Lower lobe of right lung (tissue), 2 donors: ENCODE results near the gene RIMKLB. TPM values are rescaled to one million over a fixed set of nuclear protein-coding genes. Genes with fewer than 3 reads are reported as not detected.
"Not testable (repeated sequence)": the region's sequence is repeated elsewhere in the genome, so short reads cannot be mapped to it uniquely, and the experiment has no call there.

Experiments
- ATAC-seq, 2 donors: fragments of 200-7000 bp; cut with Tn5 transposase; one replicate each; pipeline ENCODE4 v1.9.1; 2020 to 2022; ENCODE audit warnings: mild to moderate bottlenecking in 2 of 2, moderate library complexity in 2 of 2
- DNase-seq: peaks from one replicate; pipeline ENCODE4 v3.0.0-alpha.2; 2020
- H3K27ac ChIP-seq: fragments of 200-600 bp; one replicate; pipeline ENCODE4 v1.8.0; 2022
- H3K27me3 ChIP-seq: fragments of 200-600 bp; one replicate; pipeline ENCODE4 v1.8.0; 2022; ENCODE audit warnings: low read depth
- H3K36me3 ChIP-seq: fragments of 200-600 bp; one replicate; pipeline ENCODE4 v1.8.0; 2022; ENCODE audit warnings: mild to moderate bottlenecking
- H3K4me1 ChIP-seq: fragments of 200-600 bp; one replicate; pipeline ENCODE4 v1.8.0; 2022
- H3K4me3 ChIP-seq: fragments of 200-600 bp; one replicate; pipeline ENCODE4 v1.8.0; 2022; ENCODE audit warnings: mild to moderate bottlenecking
- H3K9me3 ChIP-seq: fragments of 200-600 bp; one replicate; pipeline ENCODE4 v1.8.0; 2022
- intact Hi-C: fragments of 100-400 bp; cut with DNase I; formaldehyde crosslinking; loops from one replicate; pipeline ENCODE4 v1.11.0; 2022
- total RNA-seq: library from RNA; stranded (reverse); fragmentation: NEBNext Ultra II Directional; extraction: Animal tissue kit (Norgen Biotek cat#: 25700); gene quantifications from one replicate; pipeline ENCODE4 v1.2.1, GENCODE V29; 2021
- TF ChIP-seq, protein P1 (sequence below): fragments of 200-600 bp; IDR thresholded peaks from one replicate; pipeline ENCODE4 v1.8.0; 2022; ENCODE audit warnings: antibody characterized with exemption, mild to moderate bottlenecking
- donor health status: DM: no; HTN: yes; CAD: no; lungs with severe emphysema.

RIMKLB gene
- total RNA-seq, 1 donor from 2014 or later: 30.5 TPM

DNA sequence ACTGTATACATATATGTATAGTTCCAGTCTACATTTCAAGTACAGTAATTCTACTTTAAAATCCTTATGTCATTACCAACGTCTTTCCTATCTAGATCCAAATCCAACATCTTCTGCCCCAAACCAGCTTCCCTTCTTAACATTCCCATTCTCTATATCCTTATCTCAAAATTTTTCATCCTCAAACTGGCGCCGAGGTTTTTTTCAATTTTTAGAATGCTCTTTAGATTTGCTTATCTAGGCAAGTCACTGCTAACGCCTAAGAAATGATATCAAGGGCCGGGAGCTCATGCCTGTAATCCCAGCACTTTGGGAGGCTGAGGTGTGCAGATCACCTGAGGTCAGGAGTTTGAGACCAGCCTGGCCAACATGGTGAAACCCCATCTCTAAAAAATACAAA, 48.3 kb downstream of the RIMKLB start:
- TF ChIP-seq, protein P1, sequence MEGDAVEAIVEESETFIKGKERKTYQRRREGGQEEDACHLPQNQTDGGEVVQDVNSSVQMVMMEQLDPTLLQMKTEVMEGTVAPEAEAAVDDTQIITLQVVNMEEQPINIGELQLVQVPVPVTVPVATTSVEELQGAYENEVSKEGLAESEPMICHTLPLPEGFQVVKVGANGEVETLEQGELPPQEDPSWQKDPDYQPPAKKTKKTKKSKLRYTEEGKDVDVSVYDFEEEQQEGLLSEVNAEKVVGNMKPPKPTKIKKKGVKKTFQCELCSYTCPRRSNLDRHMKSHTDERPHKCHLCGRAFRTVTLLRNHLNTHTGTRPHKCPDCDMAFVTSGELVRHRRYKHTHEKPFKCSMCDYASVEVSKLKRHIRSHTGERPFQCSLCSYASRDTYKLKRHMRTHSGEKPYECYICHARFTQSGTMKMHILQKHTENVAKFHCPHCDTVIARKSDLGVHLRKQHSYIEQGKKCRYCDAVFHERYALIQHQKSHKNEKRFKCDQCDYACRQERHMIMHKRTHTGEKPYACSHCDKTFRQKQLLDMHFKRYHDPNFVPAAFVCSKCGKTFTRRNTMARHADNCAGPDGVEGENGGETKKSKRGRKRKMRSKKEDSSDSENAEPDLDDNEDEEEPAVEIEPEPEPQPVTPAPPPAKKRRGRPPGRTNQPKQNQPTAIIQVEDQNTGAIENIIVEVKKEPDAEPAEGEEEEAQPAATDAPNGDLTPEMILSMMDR: no peak
- Histone ChIP-seq H3K4me3 (no peak overlapping the region), H3K36me3 (peaks cover 14% of the 10 kb centered on the region), H3K4me1 (no peaks in the 10 kb centered on the region), H3K27me3 (no peaks in the 10 kb centered on the region), H3K27ac (no peak overlapping the region), H3K9me3 (no peaks in the 10 kb centered on the region)
- intact Hi-C loops: no loop called here
- ATAC-seq (no peak), DNase-seq (no peak)

- intact Hi-C loops, H3K4me3 ChIP-seq, DNase-seq, H3K9me3 ChIP-seq, ATAC-seq, H3K27ac ChIP-seq, H3K4me1 ChIP-seq, H3K27me3 ChIP-seq: not testable (repeated sequence)
- peaks cover 14% of the 10 kb centered on the region for H3K36me3 ChIP-seq
Measured at GRCh38 chr12:8760076-8760475, 62.3 kb downstream of the RIMKLB start.

DNA sequence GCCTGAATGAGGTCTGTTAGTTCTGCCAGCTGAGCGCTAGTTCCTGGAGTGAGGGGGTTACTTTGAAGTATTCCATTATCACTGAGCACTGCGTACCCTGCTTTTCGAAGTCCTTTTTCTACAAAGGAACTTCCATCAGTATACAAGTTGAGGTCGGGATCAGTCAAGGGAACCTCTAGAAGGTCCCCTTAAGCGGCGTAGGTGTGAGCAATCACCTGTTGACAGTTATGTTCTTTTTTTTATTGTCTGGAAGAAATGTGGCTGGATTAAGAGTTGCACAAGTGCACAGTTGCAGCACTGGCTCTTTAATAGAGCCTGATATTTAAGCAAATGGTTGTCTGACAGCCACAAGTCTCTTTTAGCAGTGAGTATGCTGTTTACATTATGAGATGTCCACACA, 64.9 kb downstream of the RIMKLB start:
- H3K4me1 ChIP-seq, ATAC-seq, DNase-seq, intact Hi-C loops, H3K36me3 ChIP-seq, H3K4me3 ChIP-seq, H3K27me3 ChIP-seq, H3K27ac ChIP-seq, H3K9me3 ChIP-seq: not testable (repeated sequence)

DNA sequence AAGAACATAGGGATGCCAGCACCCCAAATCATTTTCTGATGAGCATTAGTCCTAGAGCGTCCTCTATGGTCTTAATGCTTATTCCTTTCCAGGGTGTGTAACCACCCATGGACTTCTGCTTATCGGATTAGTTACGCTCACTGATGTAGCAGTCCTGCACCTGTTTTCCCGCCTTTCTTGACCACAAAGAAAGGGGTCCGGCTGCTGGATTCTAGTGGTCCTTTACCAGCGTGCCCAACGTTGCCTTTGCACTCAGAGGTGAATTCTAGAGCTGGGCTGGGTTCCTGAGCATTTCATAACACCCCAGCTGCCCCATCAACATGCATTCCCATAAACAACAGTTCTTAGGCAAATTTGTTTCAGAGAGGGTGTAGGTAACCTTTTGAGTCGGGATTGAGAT, 68.3 kb downstream of the RIMKLB start:
- H3K36me3 ChIP-seq, H3K27me3 ChIP-seq, H3K9me3 ChIP-seq, H3K4me3 ChIP-seq, H3K27ac ChIP-seq, H3K4me1 ChIP-seq, DNase-seq, intact Hi-C loops, ATAC-seq: not testable (repeated sequence)

DNA sequence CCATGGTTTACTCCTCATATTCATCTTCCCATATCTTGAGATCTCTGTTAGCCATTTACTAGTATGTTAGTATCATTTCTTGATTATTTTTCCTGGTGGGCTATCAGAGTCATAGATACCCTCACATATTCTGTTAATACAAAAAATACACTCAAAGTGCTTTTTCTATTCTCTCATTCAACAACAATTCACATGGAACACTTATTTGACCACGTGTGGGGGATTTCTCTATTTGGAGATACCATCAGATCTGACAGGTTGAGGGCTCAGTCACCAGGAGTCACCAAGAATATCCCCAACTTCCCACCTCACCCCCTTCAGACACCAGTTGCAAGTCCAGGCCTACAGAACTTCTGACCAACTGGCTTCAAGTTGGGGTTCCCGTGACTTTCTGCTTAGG, 72.7 kb downstream of the RIMKLB start:
- no peak overlapping the region for H3K4me3 ChIP-seq
- no peak for DNase-seq
- H3K27ac ChIP-seq: no peak overlapping the region
- TF ChIP-seq, protein P1: no peak
- no peaks in the 10 kb centered on the region for H3K4me1 ChIP-seq
- H3K36me3 ChIP-seq: peaks cover 31% of the 10 kb centered on the region
- ATAC-seq: no peak
- intact Hi-C loops: no loop called here
- H3K9me3 ChIP-seq: no peaks in the 10 kb centered on the region
- no peaks in the 10 kb centered on the region for H3K27me3 ChIP-seq

GRCh38 chr12:8771072-8771471, 73.3 kb downstream of the RIMKLB start:
- intact Hi-C loops: no loop called here
- Histone ChIP-seq H3K27me3 (no peaks in the 10 kb centered on the region), H3K36me3 (peaks cover 36% of the 10 kb centered on the region), H3K4me1 (no peaks in the 10 kb centered on the region), H3K27ac (no peak overlapping the region), H3K9me3 (no peaks in the 10 kb centered on the region), H3K4me3 (no peak overlapping the region)
- TF ChIP-seq, protein P1: no peak
- ATAC-seq (peak in 1 of 2 donors; percentile 25), DNase-seq (no peak)

DNA sequence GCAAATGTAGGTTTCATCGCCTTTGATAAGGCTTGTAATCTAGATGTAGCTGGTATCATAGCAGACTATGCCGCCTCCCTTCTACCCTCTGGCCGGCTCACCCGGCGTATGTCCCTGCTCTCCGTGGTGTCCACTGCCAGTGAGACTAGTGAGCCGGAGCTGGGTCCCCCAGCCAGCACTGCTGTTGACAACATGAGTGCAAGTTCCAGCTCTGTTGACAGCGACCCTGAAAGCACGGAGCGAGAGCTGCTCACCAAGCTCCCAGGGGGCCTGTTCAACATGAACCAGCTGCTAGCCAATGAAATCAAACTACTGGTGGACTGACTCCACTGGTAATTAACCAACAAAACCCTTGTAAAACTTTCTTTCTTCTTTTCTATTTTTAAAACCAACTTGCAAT, 75.7 kb downstream of the RIMKLB start:
- TF ChIP-seq, protein P1: no peak
- H3K4me1 ChIP-seq: no peaks in the 10 kb centered on the region
- no peak overlapping the region for H3K27ac ChIP-seq
- H3K4me3 ChIP-seq: no peak overlapping the region
- no peaks in the 10 kb centered on the region for H3K9me3 ChIP-seq
- no peak for DNase-seq
- intact Hi-C loops: no loop called here
- peaks cover 40% of the 10 kb centered on the region for H3K36me3 ChIP-seq
- no peaks in the 10 kb centered on the region for H3K27me3 ChIP-seq
- no peak for ATAC-seq
